Measurements from ENCODE around the gene STX10. TPM values are rescaled to one million over a fixed set of nuclear protein-coding genes. Genes with fewer than 3 reads are reported as not detected.
A peak's percentile ranks its signal among the peaks of the same experiment; 100 is the strongest.

Gene STX10
- total and polyA plus RNA-seq, 2 donors (not counting 1 experiment from before 2014, with no cell fraction given), result 48.9 to 69.2 TPM

DNA sequence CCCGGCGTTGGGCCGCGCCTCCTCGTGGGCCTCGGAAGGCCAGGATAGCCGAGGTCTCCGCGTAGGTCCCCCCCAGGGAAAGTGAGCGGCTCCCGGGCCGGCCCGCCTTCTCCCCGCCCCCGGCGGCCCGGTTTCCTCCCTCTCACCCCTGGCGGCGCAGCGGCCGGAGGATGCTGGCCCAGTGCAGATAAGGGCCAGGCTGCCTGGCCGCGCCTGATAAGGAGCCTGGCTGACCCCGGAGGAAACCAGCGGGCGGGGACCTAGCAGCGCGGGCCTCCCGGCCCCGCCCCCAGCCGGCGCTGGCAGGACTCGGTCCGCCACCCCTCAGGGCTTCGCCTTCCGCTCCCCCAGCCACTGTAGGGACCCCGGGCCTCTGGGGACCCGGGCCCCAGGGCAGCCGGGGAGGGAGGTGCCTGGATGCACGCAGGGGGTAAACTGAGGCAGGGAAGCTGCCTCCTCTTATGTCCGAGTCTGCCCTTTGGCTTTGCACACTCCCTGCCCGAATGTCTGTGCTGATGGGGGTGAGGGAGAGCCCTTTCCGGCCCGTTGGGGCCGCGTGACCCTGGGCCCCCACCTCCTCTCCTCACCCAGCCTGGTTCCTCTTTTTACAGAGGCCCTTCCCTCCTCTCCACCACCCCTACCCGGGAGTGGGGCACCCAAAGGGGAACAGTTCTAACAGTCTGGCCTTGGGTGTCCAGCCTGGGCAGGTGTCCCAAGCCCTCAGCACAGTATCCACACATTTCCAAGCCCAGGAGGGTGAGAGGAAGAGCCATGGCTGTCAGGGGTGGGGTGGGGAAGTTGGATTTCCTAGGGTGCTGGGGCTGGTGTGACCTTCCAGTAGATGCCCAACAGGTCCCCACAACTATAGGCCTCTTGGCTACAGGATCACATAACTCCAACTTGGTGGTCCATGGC, 47.3 kb downstream of the STX10 start, which contains the start of gene LYL1:
Gene LYL1, minus strand, starts transcription at position 193 of the 915 bp plus-strand sequence. CDS start 1,687 bp downstream, outside the sequence.
- Histone ChIP-seq H3K36me3 (ENCODE audit: control insufficient read depth, insufficient read depth, low read length) (peaks cover 17% of the 10 kb centered on the region), H3K27ac (ENCODE audit: insufficient read depth, low read length) (peak within 1 kb of the TSS; percentile 31), H3K4me1 (ENCODE audit: control insufficient read depth, extremely low read depth, insufficient read depth, low read length) (peaks cover 3% of the 10 kb centered on the region), H4K20me1 (ENCODE audit: control insufficient read depth, extremely low read depth, insufficient read depth, low read length) (no peaks in the 10 kb centered on the region), H3K4me2 (ENCODE audit: extremely low read depth, insufficient read depth, low read length) (peak within 1 kb of the TSS; percentile 17), H3K27me3 (ENCODE audit: control insufficient read depth, insufficient read depth, low read length) (no peaks in the 10 kb centered on the region), H2AFZ (ENCODE audit: low read length) (no peak within 1 kb of the TSS), H3K79me2 (ENCODE audit: control insufficient read depth, insufficient read depth, low read length) (peaks cover 1% of the 10 kb centered on the region), H3K9ac (ENCODE audit: insufficient read depth, low read length) (peak within 1 kb of the TSS; percentile 26), H3K4me3 (replicated peaks in 1 of 4; ENCODE audit: control extremely low read depth in 1 of 4, insufficient read depth in 1 of 4, low read depth in 3 of 4, low read length in 4 of 4) (peak within 1 kb of the TSS in 1 of 4 experiments; percentile 10), H3K9me3 (ENCODE audit: control insufficient read depth, insufficient read depth, low read depth, low read length) (no peaks in the 10 kb centered on the region)
- TF ChIP-seq, protein P1, sequence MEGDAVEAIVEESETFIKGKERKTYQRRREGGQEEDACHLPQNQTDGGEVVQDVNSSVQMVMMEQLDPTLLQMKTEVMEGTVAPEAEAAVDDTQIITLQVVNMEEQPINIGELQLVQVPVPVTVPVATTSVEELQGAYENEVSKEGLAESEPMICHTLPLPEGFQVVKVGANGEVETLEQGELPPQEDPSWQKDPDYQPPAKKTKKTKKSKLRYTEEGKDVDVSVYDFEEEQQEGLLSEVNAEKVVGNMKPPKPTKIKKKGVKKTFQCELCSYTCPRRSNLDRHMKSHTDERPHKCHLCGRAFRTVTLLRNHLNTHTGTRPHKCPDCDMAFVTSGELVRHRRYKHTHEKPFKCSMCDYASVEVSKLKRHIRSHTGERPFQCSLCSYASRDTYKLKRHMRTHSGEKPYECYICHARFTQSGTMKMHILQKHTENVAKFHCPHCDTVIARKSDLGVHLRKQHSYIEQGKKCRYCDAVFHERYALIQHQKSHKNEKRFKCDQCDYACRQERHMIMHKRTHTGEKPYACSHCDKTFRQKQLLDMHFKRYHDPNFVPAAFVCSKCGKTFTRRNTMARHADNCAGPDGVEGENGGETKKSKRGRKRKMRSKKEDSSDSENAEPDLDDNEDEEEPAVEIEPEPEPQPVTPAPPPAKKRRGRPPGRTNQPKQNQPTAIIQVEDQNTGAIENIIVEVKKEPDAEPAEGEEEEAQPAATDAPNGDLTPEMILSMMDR (conservative IDR thresholded peaks at IDR 0.05 in 1 of 2, IDR thresholded peaks at IDR 0.05 in 1 of 2; ENCODE audit: low read depth in 1 of 2, low read length in 2 of 2), result no peak
- no peak for TF ChIP-seq EZH2 (IDR thresholded peaks at IDR 0.05; ENCODE audit: low read length, missing control alignments)
- DNase-seq (ENCODE audit: low read depth in 2 of 2), result peak in 1 of 2 donors; percentile 39

DNA sequence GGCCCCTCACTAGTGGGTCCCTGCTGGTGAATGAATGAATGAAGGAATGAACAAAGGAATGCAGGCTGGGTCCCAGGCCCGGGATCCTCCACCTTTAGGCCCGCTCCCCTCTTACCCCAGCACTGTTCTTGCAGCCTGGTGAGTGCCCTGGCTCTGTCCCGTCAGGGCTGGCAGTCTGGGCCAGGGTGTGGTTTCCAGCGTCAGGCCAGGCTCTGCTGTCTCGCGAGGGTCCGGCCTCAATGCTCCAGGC, 47.8 kb downstream of the STX10 start:
- H3K4me1 ChIP-seq (ENCODE audit: control insufficient read depth, extremely low read depth, insufficient read depth, low read length), result peaks cover 3% of the 10 kb centered on the region
- no peaks in the 10 kb centered on the region for H4K20me1 ChIP-seq (ENCODE audit: control insufficient read depth, extremely low read depth, insufficient read depth, low read length)
- TF ChIP-seq EZH2 (IDR thresholded peaks at IDR 0.05; ENCODE audit: low read length, missing control alignments), result no peak
- TF ChIP-seq, protein P1 (conservative IDR thresholded peaks at IDR 0.05 in 1 of 2, IDR thresholded peaks at IDR 0.05 in 1 of 2; ENCODE audit: low read depth in 1 of 2, low read length in 2 of 2), result no peak
- peak overlapping the region; percentile 31 for H3K27ac ChIP-seq (ENCODE audit: insufficient read depth, low read length)
- DNase-seq (ENCODE audit: low read depth in 2 of 2), result no peak
- no peaks in the 10 kb centered on the region for H3K27me3 ChIP-seq (ENCODE audit: control insufficient read depth, insufficient read depth, low read length)
- peak overlapping the region; percentile 17 for H3K4me2 ChIP-seq (ENCODE audit: extremely low read depth, insufficient read depth, low read length)
- peaks cover 1% of the 10 kb centered on the region for H3K79me2 ChIP-seq (ENCODE audit: control insufficient read depth, insufficient read depth, low read length)
- H3K9ac ChIP-seq (ENCODE audit: insufficient read depth, low read length), result peak overlapping the region; percentile 26
- H2AFZ ChIP-seq (ENCODE audit: low read length), result no peak overlapping the region
- peaks cover 17% of the 10 kb centered on the region for H3K36me3 ChIP-seq (ENCODE audit: control insufficient read depth, insufficient read depth, low read length)
- peak overlapping the region in 1 of 4 experiments; percentile 10 for H3K4me3 ChIP-seq (replicated peaks in 1 of 4; ENCODE audit: control extremely low read depth in 1 of 4, insufficient read depth in 1 of 4, low read depth in 3 of 4, low read length in 4 of 4)
- no peaks in the 10 kb centered on the region for H3K9me3 ChIP-seq (ENCODE audit: control insufficient read depth, insufficient read depth, low read depth, low read length)

DNA sequence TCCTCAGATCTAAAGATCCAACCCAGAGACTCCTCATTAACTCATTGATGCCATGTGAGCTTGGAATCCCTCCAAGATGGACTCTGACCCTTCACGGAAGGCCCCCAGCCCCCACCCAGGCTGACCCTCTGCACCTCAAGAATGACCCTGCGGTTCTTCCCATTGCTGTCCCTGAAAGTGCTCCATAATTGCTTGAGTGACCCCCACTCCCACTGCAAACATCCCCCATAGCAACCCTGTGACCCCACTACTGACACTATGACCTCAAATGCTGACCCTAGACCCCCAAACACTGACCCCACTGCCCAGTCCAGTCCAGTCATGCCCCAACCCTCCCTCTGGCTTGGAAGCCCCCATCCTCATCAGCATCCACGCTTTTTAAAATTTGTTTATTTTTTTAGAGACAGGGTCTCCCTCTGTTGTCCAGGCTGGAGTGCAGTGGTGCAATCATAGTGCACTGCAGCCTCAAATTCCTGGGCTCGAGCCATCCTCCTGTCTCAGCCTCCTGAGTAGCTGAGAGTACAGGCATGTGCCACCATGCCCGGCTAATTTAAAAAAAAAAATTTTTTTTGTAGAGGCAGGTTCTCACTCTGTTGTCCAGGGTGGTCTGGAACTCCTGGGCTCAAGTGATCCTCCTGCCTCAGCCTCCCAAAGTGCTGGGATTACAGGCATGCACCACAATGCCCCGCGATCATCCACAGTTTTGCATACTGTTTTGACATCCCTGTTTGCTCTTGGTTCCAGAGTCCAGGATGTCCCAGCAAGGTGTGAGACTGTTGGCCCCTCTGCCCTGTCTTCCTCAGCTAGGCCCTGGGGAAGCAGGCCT, 48.4 kb downstream of the STX10 start:
- Histone ChIP-seq H3K4me1 (ENCODE audit: control insufficient read depth, extremely low read depth, insufficient read depth, low read length) (peaks cover 3% of the 10 kb centered on the region), H3K79me2 (ENCODE audit: control insufficient read depth, insufficient read depth, low read length) (peaks cover 1% of the 10 kb centered on the region), H3K9ac (ENCODE audit: insufficient read depth, low read length) (no peak overlapping the region), H4K20me1 (ENCODE audit: control insufficient read depth, extremely low read depth, insufficient read depth, low read length) (no peaks in the 10 kb centered on the region), H3K4me3 (replicated peaks in 1 of 4; ENCODE audit: control extremely low read depth in 1 of 4, insufficient read depth in 1 of 4, low read depth in 3 of 4, low read length in 4 of 4) (no peak overlapping the region), H3K27me3 (ENCODE audit: control insufficient read depth, insufficient read depth, low read length) (no peaks in the 10 kb centered on the region), H3K4me2 (ENCODE audit: extremely low read depth, insufficient read depth, low read length) (peak overlapping the region; percentile 17), H2AFZ (ENCODE audit: low read length) (no peak overlapping the region), H3K36me3 (ENCODE audit: control insufficient read depth, insufficient read depth, low read length) (peaks cover 15% of the 10 kb centered on the region), H3K9me3 (ENCODE audit: control insufficient read depth, insufficient read depth, low read depth, low read length) (no peaks in the 10 kb centered on the region), H3K27ac (ENCODE audit: insufficient read depth, low read length) (no peak overlapping the region)
- TF ChIP-seq, protein P1 (conservative IDR thresholded peaks at IDR 0.05 in 1 of 2, IDR thresholded peaks at IDR 0.05 in 1 of 2; ENCODE audit: low read depth in 1 of 2, low read length in 2 of 2), result no peak
- no peak for TF ChIP-seq EZH2 (IDR thresholded peaks at IDR 0.05; ENCODE audit: low read length, missing control alignments)
- no peak for DNase-seq (ENCODE audit: low read depth in 2 of 2)

All from fibroblast of lung (primary cell).